GM23338 (cell line): ENCODE measurements around the gene TOP1. TPM values are rescaled to one million over a fixed set of nuclear protein-coding genes. Genes with fewer than 3 reads are reported as not detected.

Experiments used
- ATAC-seq: fragments of 200-7000 bp; cut with Tn5 transposase; 3 replicates; pipeline ENCODE4 v1.9.1; 2020
- DNase-seq: peaks from one replicate; pipeline ENCODE4 v3.0.0-alpha.2; 2015; ENCODE audit warnings: low spot score
- H2AFZ ChIP-seq: fragments of 200-600 bp; sonication (generic); 2 replicates; pipeline ENCODE4 v1.8.0; 2016; ENCODE audit warnings: antibody characterized with exemption, mild to moderate bottlenecking, moderate library complexity
- H3F3A ChIP-seq: fragments of 200-600 bp; sonication (generic); replicated peaks from 2 replicates; pipeline ENCODE4 v1.8.0; 2017; ENCODE audit warnings: antibody characterized with exemption, mixed run types, low read depth
- H3K27ac ChIP-seq: fragments of 200-600 bp; sonication (generic); 2 replicates; pipeline ENCODE4 v1.6.1; 2016; ENCODE audit warnings: low read depth
- H3K27me3 ChIP-seq: fragments of 200-600 bp; sonication (generic); 2 replicates; pipeline ENCODE4 v1.8.0; 2016; ENCODE audit warnings: mild to moderate bottlenecking, mixed run types, moderate library complexity; ENCODE audit not compliant: insufficient read depth
- H3K36me3 ChIP-seq: fragments of 200-600 bp; sonication (generic); 2 replicates; pipeline ENCODE4 v1.8.0; 2016; ENCODE audit warnings: mild to moderate bottlenecking; ENCODE audit not compliant: insufficient read depth
- H3K4me1 ChIP-seq: fragments of 200-600 bp; sonication (generic); 2 replicates; pipeline ENCODE4 v1.8.0; 2016; ENCODE audit warnings: mild to moderate bottlenecking, moderate library complexity; ENCODE audit not compliant: insufficient read depth
- H3K4me2 ChIP-seq: fragments of 200-600 bp; sonication (generic); 2 replicates; pipeline ENCODE4 v1.7.1; 2017; ENCODE audit warnings: mixed run types
- H3K4me3 ChIP-seq: fragments of 200-600 bp; sonication (generic); 2 replicates; pipeline ENCODE4 v1.6.1; 2016; ENCODE audit warnings: mixed run types
- H3K79me2 ChIP-seq: fragments of 200-600 bp; sonication (generic); replicated peaks from 2 replicates; pipeline ENCODE4 v1.8.0; 2017; ENCODE audit warnings: mild to moderate bottlenecking; ENCODE audit not compliant: insufficient read depth
- H3K9me2 ChIP-seq: fragments of 200-600 bp; sonication (generic); 2 replicates; pipeline ENCODE4 v1.8.0; 2017; ENCODE audit not compliant: insufficient read depth
- H4K20me1 ChIP-seq: fragments of 200-600 bp; sonication (generic); replicated peaks from 2 replicates; pipeline ENCODE4 v1.8.0; 2017; ENCODE audit warnings: mild to moderate bottlenecking; ENCODE audit not compliant: insufficient read depth
- H3K27ac Mint-ChIP-seq: 2 replicates; pipeline ENCODE4 v1.8.0; 2020; ENCODE audit warnings: inconsistent platforms, mild to moderate bottlenecking, moderate library complexity, mixed read lengths
- H3K27me3 Mint-ChIP-seq: 3 replicates; pipeline ENCODE4 v1.8.0; 2022; ENCODE audit warnings: low read depth, mild to moderate bottlenecking, moderate library complexity, mixed read lengths, inconsistent platforms; ENCODE audit not compliant: insufficient read depth, poor library complexity
- H3K36me3 Mint-ChIP-seq: 3 replicates; pipeline ENCODE4 v1.8.0; 2021; ENCODE audit warnings: low read depth, mild to moderate bottlenecking, inconsistent platforms, moderate library complexity, mixed read lengths
- H3K4me1 Mint-ChIP-seq: 3 replicates; pipeline ENCODE4 v1.8.0; 2020; ENCODE audit warnings: mild to moderate bottlenecking, inconsistent platforms, mixed read lengths
- H3K4me3 Mint-ChIP-seq: 3 replicates; pipeline ENCODE4 v1.8.0; 2021; ENCODE audit warnings: moderate library complexity, mild to moderate bottlenecking, inconsistent platforms, mixed read lengths
- H3K9me3 Mint-ChIP-seq: 3 replicates; pipeline ENCODE4 v1.8.0; 2020; ENCODE audit warnings: moderate library complexity, mild to moderate bottlenecking, inconsistent platforms, mixed read lengths
- CREB1 ChIP-seq: fragments of 250-450 bp; sonication (Bioruptor Pico); IDR thresholded peaks from 2 replicates; pipeline ENCODE4 v1.5.0; 2020; ENCODE audit warnings: low read depth, mild to moderate bottlenecking, moderate library complexity
- EZH2phosphoT487 ChIP-seq: fragments of 200-600 bp; sonication (generic); IDR thresholded peaks from one replicate; pipeline ENCODE4 v1.8.1; 2018; ENCODE audit warnings: antibody characterized with exemption; ENCODE audit not compliant: unreplicated experiment
- NANOG ChIP-seq: IDR thresholded peaks from 2 replicates; pipeline ENCODE4 v1.6.1; 2016; ENCODE audit warnings: antibody characterized with exemption, borderline replicate concordance
- POLR2AphosphoS5 ChIP-seq: IDR thresholded peaks from 2 replicates; pipeline ENCODE4 v1.6.1; 2016; ENCODE audit warnings: antibody characterized with exemption, low read depth
- STAT1 ChIP-seq: IDR thresholded peaks from one replicate; pipeline ENCODE4 v1.6.1; 2016; ENCODE audit warnings: antibody characterized with exemption; ENCODE audit not compliant: unreplicated experiment
- ZNF462 ChIP-seq: fragments of 250-450 bp; sonication (Bioruptor Pico); IDR thresholded peaks from 2 replicates; pipeline ENCODE4 v1.5.0; 2020; ENCODE audit warnings: mild to moderate bottlenecking, moderate library complexity
- polyA plus RNA-seq: library from polyadenylated mRNA; unstranded; fragments of >200 nt; fragmentation: Nextera tagmentation; extraction: Ambion mirVana; gene quantifications from 2 replicates; pipeline ENCODE4 v1.2.1, GENCODE V29; 2016
- total RNA-seq: library from RNA; depleted of rRNA; stranded (reverse); fragments of >200 nt; shearing (Covaris generic); gene quantifications from 2 replicates; pipeline ENCODE4 v1.2.3, GENCODE V29; 2014
- TF ChIP-seq, protein P1 (sequence below): IDR thresholded peaks from one replicate; pipeline ENCODE4 v1.6.1; 2018; ENCODE audit warnings: antibody characterized with exemption; ENCODE audit not compliant: unreplicated experiment

Gene TOP1
- total and polyA plus RNA-seq, 2 experiments from 2014 or later = 62.4 to 101 TPM

DNA sequence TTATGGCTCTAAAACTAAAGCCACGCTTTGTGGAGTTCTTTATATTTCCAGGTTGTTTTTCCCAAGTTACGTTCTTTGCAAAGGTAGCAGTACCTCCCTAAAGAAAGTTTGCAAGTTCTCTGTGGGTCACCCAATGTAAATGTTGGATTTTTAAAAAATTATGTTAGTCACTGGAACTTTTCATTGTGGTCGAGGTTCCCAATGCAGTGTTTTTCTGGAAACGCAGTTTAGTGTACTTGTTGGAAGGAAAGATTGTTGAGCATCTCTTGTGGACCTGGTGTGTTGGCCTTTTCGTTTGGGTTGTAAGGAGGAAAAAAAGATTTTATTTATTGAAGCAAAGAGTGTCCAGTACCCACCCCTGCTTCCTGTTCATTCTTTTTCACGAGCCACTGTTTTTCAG lies 1.4 kb downstream of the TOP1 start:
- no peaks in the 10 kb centered on the region; the same call in 1 of the 2 replicates for H3K36me3 ChIP-seq
- peaks cover 64% of the 10 kb centered on the region for H3K79me2 ChIP-seq
- H3K27me3 ChIP-seq = peaks cover 49% of the 10 kb centered on the region
- H3K4me2 ChIP-seq = peak overlapping the region; percentile 92
- TF ChIP-seq STAT1 = no peak
- TF ChIP-seq EZH2phosphoT487 = no peak
- no peak for TF ChIP-seq POLR2AphosphoS5
- ATAC-seq (no peak), DNase-seq (no peak)
- no peak overlapping the region for H3K27ac ChIP-seq
- Mint-ChIP-seq H3K4me3 (peak overlapping the region; percentile 87), H3K27me3 (peaks cover 44% of the 10 kb centered on the region), H3K27ac (peak overlapping the region; percentile 97), H3K36me3 (peaks cover 51% of the 10 kb centered on the region), H3K4me1 (peaks cover 62% of the 10 kb centered on the region), H3K9me3 (no peaks in the 10 kb centered on the region)
- peaks cover 50% of the 10 kb centered on the region for H4K20me1 ChIP-seq
- peak overlapping the region; percentile 66 for H3K4me3 ChIP-seq
- H3K9me2 ChIP-seq = no peaks in the 10 kb centered on the region
- H2AFZ ChIP-seq = no peak overlapping the region
- H3K4me1 ChIP-seq = peaks cover 42% of the 10 kb centered on the region
- H3F3A ChIP-seq = no peaks in the 10 kb centered on the region

DNA sequence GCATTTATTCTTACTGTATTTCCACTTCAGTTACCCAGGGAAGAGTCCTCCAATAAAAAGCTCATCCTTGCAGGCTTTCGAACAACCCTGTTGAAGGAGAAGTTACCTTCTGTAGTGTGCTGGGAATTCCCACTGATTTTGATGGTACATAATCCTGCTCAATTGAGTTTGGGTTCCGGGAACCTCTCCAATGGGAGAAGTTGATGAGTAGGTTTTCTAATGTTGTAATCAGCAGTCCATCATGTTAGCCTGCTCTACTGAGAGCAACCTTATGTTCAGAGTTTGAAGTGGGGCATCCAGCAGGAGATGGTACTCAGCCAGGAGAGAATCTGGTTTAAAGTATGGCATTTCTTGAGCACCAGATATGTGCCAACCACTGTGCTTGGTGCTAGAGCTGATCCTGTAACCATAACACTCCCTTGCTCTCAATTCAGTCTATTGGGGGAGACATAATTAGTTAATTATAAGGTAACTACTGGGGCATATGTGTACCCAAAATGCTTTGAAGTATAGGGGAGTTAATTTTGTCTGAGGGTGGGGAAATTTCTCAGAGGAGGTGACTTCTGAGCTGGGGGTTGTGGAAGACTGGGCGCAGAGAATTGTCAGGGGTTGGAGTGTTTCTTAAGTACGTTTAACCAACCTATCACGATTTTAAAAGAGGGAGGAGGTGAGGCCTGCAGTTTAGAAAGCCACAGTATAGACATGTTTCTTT lies 2.1 kb downstream of the TOP1 start:
- ATAC-seq = no peak
- H3K27me3 ChIP-seq = peaks cover 55% of the 10 kb centered on the region
- H3K27ac Mint-ChIP-seq = no peak overlapping the region
- no peaks in the 10 kb centered on the region for H3K9me3 Mint-ChIP-seq
- no peak overlapping the region for H2AFZ ChIP-seq
- no peaks in the 10 kb centered on the region; the same call in 1 of the 2 replicates for H3K36me3 ChIP-seq
- H3K9me2 ChIP-seq = no peaks in the 10 kb centered on the region
- peaks cover 49% of the 10 kb centered on the region for H3K27me3 Mint-ChIP-seq
- peaks cover 42% of the 10 kb centered on the region for H3K4me1 ChIP-seq
- H3K4me1 Mint-ChIP-seq = peaks cover 68% of the 10 kb centered on the region
- DNase-seq = no peak
- TF ChIP-seq NANOG (no peak), EZH2phosphoT487 (no peak), ZNF462 (CRISPR knock-in tag) (no peak), CREB1 (CRISPR knock-in tag) (no peak)
- TF ChIP-seq, protein P1, sequence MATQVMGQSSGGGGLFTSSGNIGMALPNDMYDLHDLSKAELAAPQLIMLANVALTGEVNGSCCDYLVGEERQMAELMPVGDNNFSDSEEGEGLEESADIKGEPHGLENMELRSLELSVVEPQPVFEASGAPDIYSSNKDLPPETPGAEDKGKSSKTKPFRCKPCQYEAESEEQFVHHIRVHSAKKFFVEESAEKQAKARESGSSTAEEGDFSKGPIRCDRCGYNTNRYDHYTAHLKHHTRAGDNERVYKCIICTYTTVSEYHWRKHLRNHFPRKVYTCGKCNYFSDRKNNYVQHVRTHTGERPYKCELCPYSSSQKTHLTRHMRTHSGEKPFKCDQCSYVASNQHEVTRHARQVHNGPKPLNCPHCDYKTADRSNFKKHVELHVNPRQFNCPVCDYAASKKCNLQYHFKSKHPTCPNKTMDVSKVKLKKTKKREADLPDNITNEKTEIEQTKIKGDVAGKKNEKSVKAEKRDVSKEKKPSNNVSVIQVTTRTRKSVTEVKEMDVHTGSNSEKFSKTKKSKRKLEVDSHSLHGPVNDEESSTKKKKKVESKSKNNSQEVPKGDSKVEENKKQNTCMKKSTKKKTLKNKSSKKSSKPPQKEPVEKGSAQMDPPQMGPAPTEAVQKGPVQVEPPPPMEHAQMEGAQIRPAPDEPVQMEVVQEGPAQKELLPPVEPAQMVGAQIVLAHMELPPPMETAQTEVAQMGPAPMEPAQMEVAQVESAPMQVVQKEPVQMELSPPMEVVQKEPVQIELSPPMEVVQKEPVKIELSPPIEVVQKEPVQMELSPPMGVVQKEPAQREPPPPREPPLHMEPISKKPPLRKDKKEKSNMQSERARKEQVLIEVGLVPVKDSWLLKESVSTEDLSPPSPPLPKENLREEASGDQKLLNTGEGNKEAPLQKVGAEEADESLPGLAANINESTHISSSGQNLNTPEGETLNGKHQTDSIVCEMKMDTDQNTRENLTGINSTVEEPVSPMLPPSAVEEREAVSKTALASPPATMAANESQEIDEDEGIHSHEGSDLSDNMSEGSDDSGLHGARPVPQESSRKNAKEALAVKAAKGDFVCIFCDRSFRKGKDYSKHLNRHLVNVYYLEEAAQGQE = no peak
- H3K36me3 Mint-ChIP-seq = peaks cover 56% of the 10 kb centered on the region
- H3K27ac ChIP-seq = no peak overlapping the region
- peak overlapping the region; percentile 66 for H3K4me3 ChIP-seq
- peaks cover 53% of the 10 kb centered on the region for H4K20me1 ChIP-seq
- peak overlapping the region; percentile 92 for H3K4me2 ChIP-seq
- peak overlapping the region; percentile 87 for H3K4me3 Mint-ChIP-seq
- H3F3A ChIP-seq = no peaks in the 10 kb centered on the region
- peaks cover 70% of the 10 kb centered on the region for H3K79me2 ChIP-seq
